Tibial artery (tissue), 4 donors: ENCODE data around the gene FAM81A.
"Not testable (repeated sequence)": the region's sequence is repeated elsewhere in the genome, so short reads cannot be mapped to it uniquely, and the experiment has no call there.

Experiments
- DNase-seq, 2 donors: peaks; one replicate each; pipeline ENCODE4 v3.0.0-alpha.2; 2019
- H3K27ac ChIP-seq, 2 donors: fragments of 200-600 bp; sonication (generic) in 1 of 2; 1 replicate in 1 of 2; 2 replicates in 1 of 2; pipeline ENCODE4 v1.5.1; 2018 to 2019; ENCODE audit warnings: mild to moderate bottlenecking in 1 of 2
- H3K27me3 ChIP-seq, 2 donors: fragments of 200-600 bp; sonication (generic) in 1 of 2; one replicate each; pipeline versions ENCODE4 v1.5.1 to v1.6.0; 2016 to 2019
- H3K36me3 ChIP-seq, 3 donors: fragments of 200-600 bp; sonication (generic) in 2 of 3; one replicate each; pipeline ENCODE4 v1.5.1; 2016 to 2019; ENCODE audit warnings: mild to moderate bottlenecking in 2 of 3
- H3K4me1 ChIP-seq, 4 donors: fragments of 200-600 bp; sonication (generic) in 2 of 4; 1 replicate in 3 of 4; 2 replicates in 1 of 4; pipeline ENCODE4 v1.5.1; 2016 to 2019
- H3K4me3 ChIP-seq, 2 donors: fragments of 200-600 bp; sonication (generic) in 1 of 2; 1 replicate in 1 of 2; 2 replicates in 1 of 2; pipeline ENCODE4 v1.5.1; 2018 to 2019; ENCODE audit warnings: mild to moderate bottlenecking in 2 of 2
- H3K9me3 ChIP-seq, 3 donors: fragments of 200-600 bp; sonication (generic) in 1 of 3; one replicate each; pipeline ENCODE4 v1.5.1; 2016 to 2019
- CTCF ChIP-seq, 2 experiments: fragments of 200-600 bp in 1 of 2; fragments of 450-650 bp in 1 of 2; IDR thresholded peaks; one replicate each; pipeline ENCODE4 v1.5.1; 2017 to 2019; ENCODE audit warnings: antibody characterized with exemption in 2 of 2, mild to moderate bottlenecking in 1 of 2, moderate library complexity in 1 of 2
- intact Hi-C: fragments of 100-400 bp; cut with DNase I; formaldehyde crosslinking; loops from one replicate; pipeline ENCODE4 v1.15.0; 2023; ENCODE audit warnings: low total_unique reads

FAM81A gene

GRCh38 chr15:59396679-59397078, 41.3 kb upstream of the FAM81A start:
- TF ChIP-seq CTCF (IDR thresholded peaks at IDR 0.05): no peak
- Histone ChIP-seq H3K4me1 (no peaks in the 10 kb centered on the region), H3K9me3 (no peaks in the 10 kb centered on the region), H3K27me3 (no peaks in the 10 kb centered on the region), H3K36me3 (no peaks in the 10 kb centered on the region), H3K4me3 (no peak overlapping the region), H3K27ac (no peak overlapping the region)
- intact Hi-C loops: no loop called here
- no peak for DNase-seq

GRCh38 chr15:59398220-59398619, 39.8 kb upstream of the FAM81A start:
- intact Hi-C loops: no loop called here
- no peak for TF ChIP-seq CTCF (IDR thresholded peaks at IDR 0.05)
- no peak for DNase-seq

GRCh38 chr15:59399465-59400102, 38.4 kb upstream of the FAM81A start:
- no peaks in the 10 kb centered on the region for H3K27me3 ChIP-seq
- intact Hi-C loops: no loop called here

More at GRCh38 chr15:59398220-59398619, 39.8 kb upstream of the FAM81A start:
- Histone ChIP-seq H3K27me3 (no peaks in the 10 kb centered on the region), H3K36me3 (no peaks in the 10 kb centered on the region), H3K27ac (no peak overlapping the region), H3K9me3 (no peaks in the 10 kb centered on the region), H3K4me1 (no peaks in the 10 kb centered on the region), H3K4me3 (no peak overlapping the region)

GRCh38 chr15:59400103-59400813, 37.7 kb upstream of the FAM81A start:
- intact Hi-C loops: no loop called here
- H3K36me3 ChIP-seq: no peaks in the 10 kb centered on the region
- H3K4me3 ChIP-seq: no peak overlapping the region
- TF ChIP-seq CTCF (IDR thresholded peaks at IDR 0.05): no peak
- no peaks in the 10 kb centered on the region for H3K9me3 ChIP-seq
- DNase-seq: no peak
- no peaks in the 10 kb centered on the region for H3K27me3 ChIP-seq
- H3K27ac ChIP-seq: no peak overlapping the region
- H3K4me1 ChIP-seq: no peaks in the 10 kb centered on the region

More at GRCh38 chr15:59399465-59400102, 38.4 kb upstream of the FAM81A start:
- no peak for TF ChIP-seq CTCF (IDR thresholded peaks at IDR 0.05)
- Histone ChIP-seq H3K4me1 (no peaks in the 10 kb centered on the region), H3K27ac (no peak overlapping the region), H3K36me3 (no peaks in the 10 kb centered on the region), H3K9me3 (no peaks in the 10 kb centered on the region), H3K4me3 (no peak overlapping the region)
- DNase-seq: peak in 1 of 2 donors; percentile 38

- H3K36me3 ChIP-seq, H3K9me3 ChIP-seq, H3K27ac ChIP-seq, intact Hi-C loops, DNase-seq, H3K4me3 ChIP-seq, H3K4me1 ChIP-seq, H3K27me3 ChIP-seq: not testable (repeated sequence)
These were observed 36.7 kb upstream of the FAM81A start for GRCh38 chr15:59401051-59401823.
